SK-N-SH (cell line): Measurements from ENCODE around the gene GADD45B.

Experiments used
- CTCF ChIP-seq: fragments of 200-600 bp; sonication (generic); IDR thresholded peaks from 2 replicates; pipeline ENCODE4 v1.6.1; 2017; ENCODE audit warnings: antibody characterized with exemption, mild to moderate bottlenecking, moderate library complexity
- SMC3 ChIP-seq: IDR thresholded peaks from 2 replicates; pipeline ENCODE4 v1.6.1; 2012; ENCODE audit warnings: low read depth, low read length, improper control_type of control experiment

GRCh38 chr19:2507109-2507508 is 31.2 kb downstream of the GADD45B start:
- TF ChIP-seq CTCF, result no peak
- no peak for TF ChIP-seq SMC3
